Activated T-helper 1 cell treated with anti-CD3 and anti-CD28 coated beads, Interleukin-12 subunit alpha, Interleukin-12 subunit beta, Interleukin-2, Interleukin-4 antibody, amounts not matched to agents 30 ng/mL and 10 ng/mL and 1 ng/mL, durations not matched to agents 14 hours and 24 hours and 36 hours (primary cell): ENCODE results near the gene UBC. TPM values are rescaled to one million over a fixed set of nuclear protein-coding genes. Genes with fewer than 3 reads are reported as not detected.
A peak's percentile ranks its signal among the peaks of the same experiment; 100 is the strongest.
"Not testable (repeated sequence)": the region's sequence is repeated elsewhere in the genome, so short reads cannot be mapped to it uniquely, and the experiment has no call there.

Experiments used
- DNase-seq: peaks from one replicate; pipeline ENCODE4 v3.0.0; 2021; ENCODE audit warnings: low spot score
- H3K27ac Mint-ChIP-seq: one replicate; pipeline ENCODE4 v1.8.0; 2021; ENCODE audit warnings: mild to moderate bottlenecking, mixed read lengths
- H3K27me3 Mint-ChIP-seq: one replicate; pipeline ENCODE4 v1.8.0; 2022; ENCODE audit warnings: mild to moderate bottlenecking, moderate library complexity, mixed read lengths; ENCODE audit not compliant: insufficient read depth
- H3K36me3 Mint-ChIP-seq: one replicate; pipeline ENCODE4 v1.8.0; 2021; ENCODE audit warnings: low read depth, mixed read lengths
- H3K4me1 Mint-ChIP-seq: one replicate; pipeline ENCODE4 v1.8.0; 2021; ENCODE audit warnings: low read depth, mixed read lengths
- H3K4me3 Mint-ChIP-seq: one replicate; pipeline ENCODE4 v1.8.0; 2021; ENCODE audit warnings: mild to moderate bottlenecking, moderate library complexity, mixed read lengths
- H3K9me3 Mint-ChIP-seq: one replicate; pipeline ENCODE4 v1.8.0; 2021; ENCODE audit warnings: mixed read lengths
- intact Hi-C: fragments of 100-400 bp; cut with micrococcal nuclease; formaldehyde crosslinking; loops from one replicate; pipeline ENCODE4 v1.15.1; 2024
- total RNA-seq: library from RNA; stranded (reverse); gene quantifications from 2 replicates; pipeline ENCODE4 v1.2.3, GENCODE V29; 2022

UBC gene
- total RNA-seq, 1 donor from 2014 or later: 899 TPM

- intact Hi-C loops: no loop called here
- Mint-ChIP-seq H3K4me3 (no peak overlapping the region), H3K4me1 (no peaks in the 10 kb centered on the region), H3K36me3 (peaks cover 20% of the 10 kb centered on the region), H3K27ac (no peak overlapping the region), H3K27me3 (no peaks in the 10 kb centered on the region), H3K9me3 (no peaks in the 10 kb centered on the region)
- DNase-seq: no peak
Observed at GRCh38 chr12:124946447-124946793, 32.0 kb upstream of the UBC start.

- H3K4me1 Mint-ChIP-seq: no peaks in the 10 kb centered on the region
- no peaks in the 10 kb centered on the region for H3K9me3 Mint-ChIP-seq
- no peak overlapping the region for H3K4me3 Mint-ChIP-seq
- no peak overlapping the region for H3K27ac Mint-ChIP-seq
- no peaks in the 10 kb centered on the region for H3K27me3 Mint-ChIP-seq
- intact Hi-C loops: no loop called here
- H3K36me3 Mint-ChIP-seq: peaks cover 6% of the 10 kb centered on the region
- no peak for DNase-seq
Observed at GRCh38 chr12:124941170-124941527, 26.7 kb upstream of the UBC start.

GRCh38 chr12:124940393-124941169 is 26.1 kb upstream of the UBC start:
- intact Hi-C loops: loop anchor here (1.0 kb wide), 4 partner anchors 34 to 125 kb away; partner anchors contain the start of genes AACS and DHX37
- Mint-ChIP-seq H3K36me3 (peaks cover 7% of the 10 kb centered on the region), H3K27ac (no peak overlapping the region), H3K4me1 (no peaks in the 10 kb centered on the region), H3K27me3 (no peaks in the 10 kb centered on the region), H3K9me3 (no peaks in the 10 kb centered on the region), H3K4me3 (no peak overlapping the region)
- peak; percentile 80 for DNase-seq

GRCh38 chr12:124940143-124940392 is 25.6 kb upstream of the UBC start:
- no peak for DNase-seq
- no peak overlapping the region for H3K27ac Mint-ChIP-seq
- no peaks in the 10 kb centered on the region for H3K9me3 Mint-ChIP-seq
- no peak overlapping the region for H3K4me3 Mint-ChIP-seq
- peaks cover 5% of the 10 kb centered on the region for H3K36me3 Mint-ChIP-seq
- no peaks in the 10 kb centered on the region for H3K27me3 Mint-ChIP-seq
- H3K4me1 Mint-ChIP-seq: no peaks in the 10 kb centered on the region
- intact Hi-C loops: loop anchor here (1.0 kb wide), 4 partner anchors 34 to 125 kb away; partner anchors contain the start of genes AACS and DHX37

- H3K36me3 Mint-ChIP-seq: peaks cover 5% of the 10 kb centered on the region
- intact Hi-C loops: loop anchor here (1.0 kb wide), 9 partner anchors 12 to 165 kb away; partner anchors contain the start of genes AACS, BRI3BP and DHX37
- H3K4me1 Mint-ChIP-seq: no peaks in the 10 kb centered on the region
- H3K9me3 Mint-ChIP-seq: no peaks in the 10 kb centered on the region
- DNase-seq: peak; percentile 86
- no peak overlapping the region for H3K4me3 Mint-ChIP-seq
- H3K27ac Mint-ChIP-seq: no peak overlapping the region
- no peaks in the 10 kb centered on the region for H3K27me3 Mint-ChIP-seq
Observed at GRCh38 chr12:124939421-124940142, 25.1 kb upstream of the UBC start.

- intact Hi-C loops: loop anchor here (1.0 kb wide), 5 partner anchors 12 to 165 kb away; partner anchors contain the start of gene BRI3BP
- DNase-seq: peak; percentile 54
- Mint-ChIP-seq H3K27me3 (no peaks in the 10 kb centered on the region), H3K27ac (no peak overlapping the region), H3K36me3 (peaks cover 5% of the 10 kb centered on the region), H3K9me3 (no peaks in the 10 kb centered on the region), H3K4me3 (no peak overlapping the region), H3K4me1 (no peaks in the 10 kb centered on the region)
Observed at GRCh38 chr12:124939079-124939420, 24.6 kb upstream of the UBC start.

- Mint-ChIP-seq H3K4me3 (no peak overlapping the region), H3K9me3 (no peaks in the 10 kb centered on the region), H3K27ac (no peak overlapping the region), H3K4me1 (no peaks in the 10 kb centered on the region), H3K27me3 (no peaks in the 10 kb centered on the region), H3K36me3 (peaks cover 5% of the 10 kb centered on the region)
- intact Hi-C loops: no loop called here
- DNase-seq: no peak
Observed at GRCh38 chr12:124938587-124938986, 24.1 kb upstream of the UBC start.

- intact Hi-C loops: no loop called here
- Mint-ChIP-seq H3K9me3 (no peaks in the 10 kb centered on the region), H3K4me1 (no peaks in the 10 kb centered on the region), H3K27ac (peak overlapping the region; percentile 84), H3K36me3 (peaks cover 4% of the 10 kb centered on the region), H3K27me3 (no peaks in the 10 kb centered on the region), H3K4me3 (no peak overlapping the region)
- DNase-seq: no peak
Observed at GRCh38 chr12:124938108-124938507, 23.7 kb upstream of the UBC start.

GRCh38 chr12:124931528-124931927 is 17.1 kb upstream of the UBC start:
- H3K9me3 Mint-ChIP-seq, H3K36me3 Mint-ChIP-seq, intact Hi-C loops, H3K4me3 Mint-ChIP-seq, H3K27ac Mint-ChIP-seq, H3K27me3 Mint-ChIP-seq, DNase-seq: not testable (repeated sequence)
- H3K4me1 Mint-ChIP-seq: peaks cover 36% of the 10 kb centered on the region

GRCh38 chr12:124930586-124930985 is 16.1 kb upstream of the UBC start:
- DNase-seq: no peak
- Mint-ChIP-seq H3K4me1 (peaks cover 36% of the 10 kb centered on the region), H3K27ac (peak overlapping the region; percentile 71), H3K4me3 (no peak overlapping the region), H3K9me3 (no peaks in the 10 kb centered on the region), H3K36me3 (peaks cover 6% of the 10 kb centered on the region), H3K27me3 (peaks cover 9% of the 10 kb centered on the region)
- intact Hi-C loops: no loop called here

GRCh38 chr12:124929649-124930419 is 15.4 kb upstream of the UBC start:
- Mint-ChIP-seq H3K4me1 (peaks cover 36% of the 10 kb centered on the region), H3K27me3 (peaks cover 9% of the 10 kb centered on the region), H3K27ac (no peak overlapping the region), H3K4me3 (no peak overlapping the region), H3K36me3 (peaks cover 6% of the 10 kb centered on the region), H3K9me3 (no peaks in the 10 kb centered on the region)
- no peak for DNase-seq
- intact Hi-C loops: loop anchor here (10.0 kb wide), 1 partner anchor 475 kb away; no protein-coding TSS in a partner anchor

GRCh38 chr12:124928912-124929530 is 14.6 kb upstream of the UBC start:
- Mint-ChIP-seq H3K27me3 (peaks cover 9% of the 10 kb centered on the region), H3K36me3 (peaks cover 6% of the 10 kb centered on the region), H3K9me3 (no peaks in the 10 kb centered on the region), H3K27ac (peak overlapping the region; percentile 98), H3K4me3 (peak overlapping the region; percentile 88), H3K4me1 (peaks cover 36% of the 10 kb centered on the region)
- intact Hi-C loops: loop anchor here (10.0 kb wide), 1 partner anchor 474 kb away; no protein-coding TSS in a partner anchor
- no peak for DNase-seq
